WTC11 (cell line): ENCODE results near the gene AP4S1. TPM values are rescaled to one million over a fixed set of nuclear protein-coding genes. Genes with fewer than 3 reads are reported as not detected.

Experiments used
- ATAC-seq: fragments of 200-7000 bp; cut with Tn5 transposase; 2 replicates; pipeline ENCODE4 v1.10.0; 2021; ENCODE audit warnings: mild to moderate bottlenecking, moderate library complexity
- Bru-seq: library from RNA; stranded (reverse); fragments of 400-500 nt; gene quantifications from one replicate; lab custom pipeline; 2021; lab: Mats Ljungman, UMichigan
- CTCF ChIA-PET: fragments of 300-600 bp; sonication (Branson Sonifier 250); formaldehyde crosslinking; loops from one replicate; lab custom pipeline; 2021; ENCODE audit warnings: antibody characterized with exemption; lab: Charles Lee
- POLR2A ChIA-PET: fragments of 350-600 bp; sonication (Branson Sonifier 250); formaldehyde crosslinking; loops from one replicate; lab custom pipeline; 2021; ENCODE audit warnings: antibody characterized with exemption; lab: Charles Lee
- DNase-seq: peaks from one replicate; pipeline ENCODE4 v3.0.0; 2021; ENCODE audit warnings: low spot score
- H3K27ac Mint-ChIP-seq: 2 replicates; pipeline ENCODE4 v1.8.0; 2021; ENCODE audit warnings: mixed read lengths
- H3K27me3 Mint-ChIP-seq: 2 replicates; pipeline ENCODE4 v1.8.0; 2021; ENCODE audit warnings: low read depth, mild to moderate bottlenecking, moderate library complexity, mixed read lengths
- H3K36me3 Mint-ChIP-seq: 2 replicates; pipeline ENCODE4 v1.8.0; 2021; ENCODE audit warnings: mixed read lengths
- H3K4me1 Mint-ChIP-seq: 2 replicates; pipeline ENCODE4 v1.8.0; 2022; ENCODE audit warnings: mixed read lengths
- H3K4me3 Mint-ChIP-seq: 2 replicates; pipeline ENCODE4 v1.8.0; 2021; ENCODE audit warnings: mild to moderate bottlenecking, moderate library complexity, mixed read lengths
- H3K9me3 Mint-ChIP-seq: 2 replicates; pipeline ENCODE4 v1.8.0; 2021; ENCODE audit warnings: mixed read lengths
- ATF1 ChIP-seq: sonication (generic); formaldehyde crosslinking; IDR thresholded peaks from 2 replicates; pipeline ENCODE4 v1.8.1; 2023; ENCODE audit warnings: mild to moderate bottlenecking, moderate library complexity, missing genetic modification reagents
- ATF6 ChIP-seq: sonication (generic); formaldehyde crosslinking; IDR thresholded peaks from 2 replicates; pipeline ENCODE4 v1.8.1; 2023; ENCODE audit warnings: mild to moderate bottlenecking, missing genetic modification reagents
- CBFB ChIP-seq: sonication (generic); formaldehyde crosslinking; IDR thresholded peaks from 2 replicates; pipeline ENCODE4 v1.8.1; 2022; ENCODE audit warnings: mild to moderate bottlenecking, low read depth, missing genetic modification reagents
- E2F1 ChIP-seq: sonication (generic); formaldehyde crosslinking; IDR thresholded peaks from 2 replicates; pipeline ENCODE4 v1.8.0; 2022; ENCODE audit warnings: mild to moderate bottlenecking, missing genetic modification reagents
- EMX1 ChIP-seq: fragments of 250-450 bp; sonication (Bioruptor Pico); IDR thresholded peaks from 2 replicates; pipeline ENCODE4 v1.8.0; 2021; ENCODE audit warnings: mild to moderate bottlenecking
- ETV6 ChIP-seq: sonication (generic); formaldehyde crosslinking; IDR thresholded peaks from 2 replicates; pipeline ENCODE4 v1.8.1; 2022; ENCODE audit warnings: mild to moderate bottlenecking, missing genetic modification reagents
- FOXJ3 ChIP-seq: sonication (generic); formaldehyde crosslinking; IDR thresholded peaks from 2 replicates; pipeline ENCODE4 v1.9.0; 2021; ENCODE audit warnings: missing genetic modification reagents, mild to moderate bottlenecking, borderline replicate concordance
- FOXP1 ChIP-seq: sonication (generic); formaldehyde crosslinking; IDR thresholded peaks from 2 replicates; pipeline ENCODE4 v1.8.0; 2022; ENCODE audit warnings: missing genetic modification reagents, mild to moderate bottlenecking, moderate library complexity, borderline replicate concordance
- GABPB1 ChIP-seq: sonication (generic); formaldehyde crosslinking; IDR thresholded peaks from 2 replicates; pipeline ENCODE4 v1.8.1; 2023; ENCODE audit warnings: mild to moderate bottlenecking, missing genetic modification reagents
- GRHL2 ChIP-seq: fragments of 250-450 bp; sonication (Bioruptor Pico); IDR thresholded peaks from 2 replicates; pipeline ENCODE4 v1.8.0; 2022; ENCODE audit warnings: mild to moderate bottlenecking, moderate library complexity; ENCODE audit not compliant: insufficient replicate concordance, severe bottlenecking
- IRF2 ChIP-seq: sonication (generic); formaldehyde crosslinking; IDR thresholded peaks from 2 replicates; pipeline ENCODE4 v1.8.0; 2022; ENCODE audit warnings: low read depth, missing genetic modification reagents, borderline replicate concordance
- JUN ChIP-seq: sonication (generic); formaldehyde crosslinking; IDR thresholded peaks from 2 replicates; pipeline ENCODE4 v1.8.0; 2023; ENCODE audit warnings: mild to moderate bottlenecking, missing genetic modification reagents
- KAT7 ChIP-seq: sonication (generic); formaldehyde crosslinking; IDR thresholded peaks from 2 replicates; pipeline ENCODE4 v1.8.1; 2023; ENCODE audit warnings: missing genetic modification reagents, mild to moderate bottlenecking, borderline replicate concordance
- STAT6 ChIP-seq: sonication (generic); formaldehyde crosslinking; conservative IDR thresholded peaks from 2 replicates; pipeline ENCODE4 v1.8.1; 2023; ENCODE audit warnings: mild to moderate bottlenecking, low read depth, missing genetic modification reagents, moderate library complexity
- TEAD4 ChIP-seq: sonication (generic); formaldehyde crosslinking; IDR thresholded peaks from 2 replicates; pipeline ENCODE4 v1.8.0; 2022; ENCODE audit warnings: mild to moderate bottlenecking, missing genetic modification reagents
- ZNF121 ChIP-seq: sonication (generic); formaldehyde crosslinking; IDR thresholded peaks from 2 replicates; pipeline ENCODE4 v1.8.0; 2023; ENCODE audit warnings: missing genetic modification reagents
- ZNF219 ChIP-seq: sonication (generic); formaldehyde crosslinking; IDR thresholded peaks from 2 replicates; pipeline ENCODE4 v1.8.0; 2023; ENCODE audit warnings: missing genetic modification reagents, mild to moderate bottlenecking, borderline replicate concordance
- ZNF232 ChIP-seq: sonication (generic); formaldehyde crosslinking; IDR thresholded peaks from 2 replicates; pipeline ENCODE4 v1.8.0; 2022; ENCODE audit warnings: mild to moderate bottlenecking, missing genetic modification reagents
- ZNF671 ChIP-seq: fragments of 250-450 bp; sonication (Bioruptor Pico); IDR thresholded peaks from 2 replicates; pipeline ENCODE4 v1.8.0; 2021; ENCODE audit warnings: mild to moderate bottlenecking
- long read RNA-seq, 3 experiments: library from RNA in 1 of 3; library from capped mRNA in 1 of 3; library from polyadenylated mRNA in 1 of 3; unstranded in 2 of 3; stranded (forward) in 1 of 3; transcript quantifications; one replicate each; pipeline ENCODE4 v2.0.0, GENCODE V29; 2021
- total RNA-seq: library from RNA; stranded (reverse); gene quantifications from 3 replicates; pipeline ENCODE4 v1.2.3, GENCODE V29; 2021
- TF ChIP-seq, protein P1 (sequence below): sonication (generic); formaldehyde crosslinking; IDR thresholded peaks from 2 replicates; pipeline ENCODE4 v1.8.1; 2023; ENCODE audit warnings: mild to moderate bottlenecking, moderate library complexity, missing genetic modification reagents
- TF ChIP-seq, protein P2 (sequence below): fragments of 250-450 bp; sonication (Bioruptor Pico); IDR thresholded peaks from 2 replicates; pipeline ENCODE4 v2.1.2; 2022; ENCODE audit warnings: mild to moderate bottlenecking, moderate library complexity
- TF ChIP-seq, protein P3 (sequence below): sonication (generic); formaldehyde crosslinking; IDR thresholded peaks from 2 replicates; pipeline ENCODE4 v1.8.1; 2023; ENCODE audit warnings: mild to moderate bottlenecking, missing genetic modification reagents, moderate library complexity

AP4S1 gene, protein sequence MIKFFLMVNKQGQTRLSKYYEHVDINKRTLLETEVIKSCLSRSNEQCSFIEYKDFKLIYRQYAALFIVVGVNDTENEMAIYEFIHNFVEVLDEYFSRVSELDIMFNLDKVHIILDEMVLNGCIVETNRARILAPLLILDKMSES
- total RNA-seq, result 5.5 to 7.0 TPM (median 6.2 TPM) in 3 replicates
- percentile 55 among the genes with signal in this experiment for Bru-seq, nascent RNA
- long read RNA-seq, experiment 1, partial matches to known transcripts, result 0 of 4 reads
- long read RNA-seq, experiment 1, other reads (novel, unspliced or antisense), result 3 of 4 reads
- long read RNA-seq, experiment 2, partial matches to known transcripts, result 0 of 11 reads
- long read RNA-seq, experiment 2, other reads (novel, unspliced or antisense), result 7 of 11 reads
- long read RNA-seq, experiment 3, partial matches to known transcripts, result 0 of 1 reads
- long read RNA-seq, experiment 3, other reads (novel, unspliced or antisense), result 0 of 1 reads

DNA sequence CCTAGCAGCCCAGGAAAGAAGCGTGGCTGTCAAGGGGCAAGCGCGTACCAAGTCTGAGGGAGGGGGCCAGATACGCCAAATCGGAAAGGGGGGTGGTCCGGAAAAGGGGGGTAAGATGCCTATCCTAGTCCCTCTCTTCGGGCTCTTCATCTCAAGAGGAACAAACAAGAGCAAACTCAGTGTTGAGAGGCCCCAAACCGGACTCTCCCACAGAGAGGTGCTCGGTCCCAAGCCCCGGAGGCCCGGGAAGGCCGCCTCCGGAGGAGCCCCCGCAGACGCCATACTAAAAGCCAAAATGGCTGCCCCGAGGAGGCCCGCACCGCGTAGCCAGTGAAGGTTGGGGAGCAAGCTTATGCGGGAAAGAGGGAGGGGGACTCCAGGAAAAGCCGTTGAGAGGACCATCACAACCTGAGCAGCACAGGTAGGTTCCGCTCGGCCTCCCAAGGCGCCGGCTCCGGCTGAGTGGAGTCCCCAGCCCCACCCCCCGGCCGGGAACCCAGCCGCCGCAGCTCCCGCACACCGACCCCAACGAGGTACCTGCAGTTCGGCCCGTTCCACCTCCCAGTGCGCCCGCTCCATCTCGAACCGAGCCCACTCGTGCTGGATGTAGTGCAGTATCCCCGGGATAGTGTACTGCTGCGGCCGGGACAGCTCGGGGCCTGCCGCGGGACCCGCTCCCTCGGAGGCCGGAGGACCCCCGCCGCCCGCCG, at the start of gene AP4S1:
AP4S1 (plus strand) TSS at position 283 of the 710 bp plus-strand sequence. CDS start 40,548 bp downstream, outside the sequence.
- Mint-ChIP-seq H3K27me3 (no peaks in the 10 kb centered on the region), H3K36me3 (peaks cover 5% of the 10 kb centered on the region), H3K27ac (peak within 1 kb of the TSS; percentile 99), H3K9me3 (no peaks in the 10 kb centered on the region), H3K4me1 (peaks cover 40% of the 10 kb centered on the region), H3K4me3 (peak within 1 kb of the TSS; percentile 89)
- ChIA-PET POLR2A (interaction anchor here (0.6 to 1.7 kb wide), 6 partner anchors 20 to 103 kb away, joined by 3 to 12 read pairs (median 4); no protein-coding TSS in a partner anchor), CTCF (no interaction called here)
- peak; percentile 17 for ATAC-seq
- 0 out of 2 replicates have a peak, but pooled peaks have one; percentile 4 for TF ChIP-seq CBFB (CRISPR knock-in tag)
- TF ChIP-seq GABPB1 (CRISPR knock-in tag), result 0 out of 2 replicates have a peak, but pooled peaks have one; percentile 21
- TF ChIP-seq ZNF232 (CRISPR knock-in tag), result 0 out of 2 replicates have a peak, but pooled peaks have one; percentile 58
- TF ChIP-seq, protein P1, sequence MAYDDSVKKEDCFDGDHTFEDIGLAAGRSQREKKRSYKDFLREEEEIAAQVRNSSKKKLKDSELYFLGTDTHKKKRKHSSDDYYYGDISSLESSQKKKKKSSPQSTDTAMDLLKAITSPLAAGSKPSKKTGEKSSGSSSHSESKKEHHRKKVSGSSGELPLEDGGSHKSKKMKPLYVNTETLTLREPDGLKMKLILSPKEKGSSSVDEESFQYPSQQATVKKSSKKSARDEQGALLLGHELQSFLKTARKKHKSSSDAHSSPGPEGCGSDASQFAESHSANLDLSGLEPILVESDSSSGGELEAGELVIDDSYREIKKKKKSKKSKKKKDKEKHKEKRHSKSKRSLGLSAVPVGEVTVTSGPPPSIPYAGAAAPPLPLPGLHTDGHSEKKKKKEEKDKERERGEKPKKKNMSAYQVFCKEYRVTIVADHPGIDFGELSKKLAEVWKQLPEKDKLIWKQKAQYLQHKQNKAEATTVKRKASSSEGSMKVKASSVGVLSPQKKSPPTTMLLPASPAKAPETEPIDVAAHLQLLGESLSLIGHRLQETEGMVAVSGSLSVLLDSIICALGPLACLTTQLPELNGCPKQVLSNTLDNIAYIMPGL (CRISPR knock-in tag), result no peak
- TF ChIP-seq ETV6, result 0 out of 2 replicates have a peak, but pooled peaks have one; percentile 19
- peak; percentile 15; the same call in 1 of the 2 replicates for TF ChIP-seq JUN (CRISPR knock-in tag)
- TF ChIP-seq ZNF219 (CRISPR knock-in tag), result peak; percentile 36; the same call in 1 of the 2 replicates
- TF ChIP-seq ATF1, result 0 out of 2 replicates have a peak, but pooled peaks have one; percentile 55
- no peak for TF ChIP-seq TEAD4 (CRISPR knock-in tag)
- TF ChIP-seq KAT7, result 0 out of 2 replicates have a peak, but pooled peaks have one; percentile 69
- peak; percentile 53 for DNase-seq

GRCh38 chr14:30977752-30978151, 47.7 kb upstream of the AP4S1 start:
- Mint-ChIP-seq H3K36me3 (no peaks in the 10 kb centered on the region), H3K9me3 (no peaks in the 10 kb centered on the region; the same call in 1 of the 2 replicates), H3K27me3 (no peaks in the 10 kb centered on the region), H3K4me1 (peaks cover 10% of the 10 kb centered on the region), H3K27ac (no peak overlapping the region), H3K4me3 (no peak overlapping the region)
- ATAC-seq (no peak), DNase-seq (no peak)
- ChIA-PET CTCF (interaction anchor here (0.8 kb wide), 1 partner anchor 28 kb away, joined by 4 read pairs; no protein-coding TSS in a partner anchor), POLR2A (interaction anchor here (0.7 kb wide), 1 partner anchor 11 kb away, joined by 3 read pairs; no protein-coding TSS in a partner anchor)
- TF ChIP-seq, protein P2, sequence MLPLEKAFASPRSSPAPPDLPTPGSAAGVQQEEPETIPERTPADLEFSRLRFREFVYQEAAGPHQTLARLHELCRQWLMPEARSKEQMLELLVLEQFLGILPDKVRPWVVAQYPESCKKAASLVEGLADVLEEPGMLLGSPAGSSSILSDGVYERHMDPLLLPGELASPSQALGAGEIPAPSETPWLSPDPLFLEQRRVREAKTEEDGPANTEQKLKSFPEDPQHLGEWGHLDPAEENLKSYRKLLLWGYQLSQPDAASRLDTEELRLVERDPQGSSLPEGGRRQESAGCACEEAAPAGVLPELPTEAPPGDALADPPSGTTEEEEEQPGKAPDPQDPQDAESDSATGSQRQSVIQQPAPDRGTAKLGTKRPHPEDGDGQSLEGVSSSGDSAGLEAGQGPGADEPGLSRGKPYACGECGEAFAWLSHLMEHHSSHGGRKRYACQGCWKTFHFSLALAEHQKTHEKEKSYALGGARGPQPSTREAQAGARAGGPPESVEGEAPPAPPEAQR, result no peak
- TF ChIP-seq ZNF121 (CRISPR knock-in tag) (no peak), STAT6 (CRISPR knock-in tag) (no peak), ATF6 (CRISPR knock-in tag) (no peak), ETV6 (no peak), ZNF232 (CRISPR knock-in tag) (no peak), IRF2 (no peak), GRHL2 (no peak), EMX1 (CRISPR knock-in tag) (no peak), FOXJ3 (CRISPR knock-in tag) (no peak), FOXP1 (CRISPR knock-in tag) (no peak), ZNF671 (CRISPR knock-in tag) (no peak), E2F1 (CRISPR knock-in tag) (no peak)
- TF ChIP-seq, protein P3, sequence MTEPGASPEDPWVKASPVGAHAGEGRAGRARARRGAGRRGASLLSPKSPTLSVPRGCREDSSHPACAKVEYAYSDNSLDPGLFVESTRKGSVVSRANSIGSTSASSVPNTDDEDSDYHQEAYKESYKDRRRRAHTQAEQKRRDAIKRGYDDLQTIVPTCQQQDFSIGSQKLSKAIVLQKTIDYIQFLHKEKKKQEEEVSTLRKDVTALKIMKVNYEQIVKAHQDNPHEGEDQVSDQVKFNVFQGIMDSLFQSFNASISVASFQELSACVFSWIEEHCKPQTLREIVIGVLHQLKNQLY, result no peak
